SKM-1 (cell line): ENCODE data around the gene DDX49.
"Not testable (repeated sequence)": the region's sequence is repeated elsewhere in the genome, so short reads cannot be mapped to it uniquely, and the experiment has no call there.

ENCODE experiments used
- DNase-seq: peaks from one replicate; lab custom pipeline; 2025; ENCODE audit not compliant: unreplicated experiment; lab: John Stamatoyannopoulos, UW

DDX49 gene

GRCh38 chr19:18895038-18895823, 24.3 kb upstream of the DDX49 start:
- DNase-seq: peak; percentile 16

DNA sequence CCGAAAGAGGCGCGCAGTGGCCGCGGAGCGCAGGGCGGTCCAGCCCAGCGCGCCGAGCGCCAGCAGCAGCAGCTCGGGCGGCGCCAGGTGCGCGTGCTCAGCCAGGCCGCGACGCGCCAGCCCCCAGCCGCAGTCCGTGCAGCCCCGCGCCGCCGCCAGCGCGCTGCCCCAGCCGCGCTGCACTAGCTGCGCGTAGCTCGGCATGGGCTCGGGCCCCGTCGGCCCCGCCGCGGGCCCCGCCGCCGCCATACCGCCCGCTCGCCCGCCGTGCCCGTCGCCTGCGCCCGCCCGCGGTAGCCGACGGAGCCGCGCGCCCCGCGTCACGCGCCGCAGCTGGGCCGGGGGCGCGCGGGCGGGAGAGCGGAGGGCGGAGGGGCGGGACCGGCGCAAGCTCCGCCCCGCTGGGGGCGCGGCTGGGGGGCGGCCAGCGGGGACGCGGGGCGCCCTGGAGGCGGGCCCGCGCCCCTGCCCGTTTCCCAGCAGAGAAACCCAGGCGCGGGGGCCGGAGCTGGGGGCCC, 23.6 kb upstream of the DDX49 start, which contains the start of gene CERS1:
TSS of gene CERS1 (minus strand) at position 335 of the 518 bp plus-strand sequence. CDS start at position 249, 86 bp downstream.
- DNase-seq: no peak

GRCh38 chr19:18896421-18896841, 23.1 kb upstream of the DDX49 start:
- DNase-seq: no peak

GRCh38 chr19:18897094-18898029, 22.2 kb upstream of the DDX49 start:
- no peak for DNase-seq

GRCh38 chr19:18898081-18898606, 21.4 kb upstream of the DDX49 start:
- DNase-seq: no peak

DNA sequence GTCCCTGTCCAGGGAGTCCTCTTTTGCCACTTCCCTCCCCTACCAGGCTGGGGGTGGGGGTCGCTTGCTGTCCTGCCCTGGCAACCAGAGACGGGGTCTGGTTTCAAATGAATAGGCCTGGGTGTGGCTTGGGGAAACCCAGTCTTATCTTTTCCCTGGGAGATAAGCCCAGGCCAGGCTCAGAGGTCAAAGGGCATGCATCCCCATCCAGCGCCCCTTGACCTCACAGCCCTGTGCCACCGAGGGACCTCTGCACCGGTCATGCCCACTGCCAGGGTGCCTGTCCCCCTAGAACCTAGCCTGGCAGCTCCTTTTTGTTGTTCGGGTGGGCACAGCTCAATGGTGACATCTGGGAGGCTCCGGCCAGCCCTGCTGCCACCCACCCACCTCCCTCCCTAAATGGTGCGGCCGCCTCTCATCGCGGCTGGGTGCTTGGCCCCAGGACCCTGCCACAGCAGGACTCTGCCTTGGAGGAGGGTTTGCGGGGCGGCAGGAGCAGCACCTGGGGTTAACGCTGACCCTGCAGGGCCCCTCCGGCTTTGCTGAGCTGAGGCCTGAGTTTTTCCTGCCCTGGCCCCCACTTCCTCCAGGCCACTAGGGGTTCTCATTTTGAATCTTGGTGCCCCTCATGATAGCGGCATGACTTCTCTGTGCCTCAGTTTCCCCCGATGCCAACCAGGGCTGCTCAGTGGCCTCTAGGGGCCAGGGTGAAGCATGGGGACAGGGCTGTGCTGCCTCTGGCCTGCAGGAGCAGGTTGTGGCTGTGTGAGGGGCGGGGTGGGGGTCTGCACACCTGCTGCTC, 20.7 kb upstream of the DDX49 start:
- no peak for DNase-seq

DNA sequence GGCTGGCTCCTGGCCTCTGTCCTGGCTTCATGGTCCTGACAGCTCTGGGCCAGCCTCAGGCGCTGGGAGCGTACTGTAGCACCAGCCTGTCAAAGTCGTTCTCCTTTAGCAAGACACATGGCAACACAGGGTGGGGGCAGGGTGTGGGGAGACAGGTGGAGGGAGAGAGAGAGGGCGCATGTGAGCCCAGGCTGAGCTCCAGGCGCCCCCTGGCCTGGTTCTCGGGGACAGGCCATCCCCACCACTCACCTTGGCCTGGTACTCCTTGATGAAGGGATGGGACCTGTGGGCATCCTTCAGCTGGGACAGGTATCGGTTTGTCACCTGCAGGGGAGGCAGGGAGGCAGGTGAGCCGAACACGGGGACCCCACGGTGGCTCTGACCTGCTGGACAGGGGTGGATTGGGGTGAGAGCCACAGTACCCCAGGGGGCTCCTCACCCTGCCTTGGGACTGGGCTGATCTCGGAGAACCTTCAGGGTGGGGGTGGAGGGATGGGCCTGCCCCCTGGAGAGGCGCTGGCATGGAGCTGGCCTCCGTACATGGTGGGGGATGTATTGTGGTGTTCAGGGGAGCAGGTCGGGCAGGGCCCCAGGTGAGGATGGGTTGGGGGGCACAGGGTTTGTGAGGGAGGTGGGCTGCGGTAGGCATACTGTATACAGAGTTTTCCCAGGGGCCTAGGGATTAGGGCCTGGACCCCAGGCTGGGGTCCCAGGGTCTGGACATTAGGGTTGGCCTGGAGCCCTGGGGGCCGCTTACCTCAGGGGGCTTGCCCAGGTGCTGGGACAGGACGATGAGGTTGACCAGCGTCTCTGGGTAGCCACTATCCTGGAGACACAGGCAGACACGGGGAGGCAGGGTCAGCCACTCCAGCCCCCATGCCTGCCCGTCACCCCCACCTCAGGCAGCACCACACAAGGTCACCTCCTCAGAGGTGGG, 19.6 kb upstream of the DDX49 start:
- no peak for DNase-seq

DNA sequence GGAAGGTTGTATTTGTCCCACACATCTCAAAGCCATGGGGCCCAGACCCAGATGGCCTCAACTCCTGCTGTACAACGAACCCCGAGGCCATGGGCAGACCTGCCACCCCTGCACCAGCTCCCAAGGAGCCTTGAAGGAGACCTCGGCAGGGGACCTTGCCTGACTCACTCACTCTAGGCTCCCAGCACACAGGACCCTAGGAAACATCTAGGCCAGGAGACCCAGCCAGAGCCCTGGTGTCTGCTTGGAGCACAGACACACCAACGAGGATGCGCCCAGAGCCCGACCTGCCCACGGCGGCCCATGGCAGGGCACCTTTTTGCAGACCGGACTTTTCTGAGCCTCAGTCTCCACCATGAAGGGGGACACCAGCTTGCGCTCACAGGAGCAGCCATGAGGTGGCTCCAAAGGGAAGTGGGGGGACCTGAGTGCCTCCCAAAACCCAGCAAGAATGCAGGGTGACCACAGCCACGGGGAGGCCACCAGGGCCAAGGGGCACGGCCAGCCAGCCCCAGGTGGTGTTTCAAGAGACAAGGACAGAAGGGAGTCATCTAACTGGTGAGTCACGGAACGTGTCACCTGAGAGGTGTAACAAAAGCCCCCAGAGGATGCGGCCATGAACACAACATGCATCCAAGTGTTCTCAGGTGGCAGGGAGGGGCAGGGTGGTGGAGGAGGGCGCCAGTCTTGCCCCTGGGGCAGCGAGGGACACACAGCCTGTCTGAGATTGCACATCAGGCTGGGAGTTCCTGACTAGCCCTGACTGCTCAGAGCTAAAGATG, 18.6 kb upstream of the DDX49 start:
- DNase-seq: no peak

DNA sequence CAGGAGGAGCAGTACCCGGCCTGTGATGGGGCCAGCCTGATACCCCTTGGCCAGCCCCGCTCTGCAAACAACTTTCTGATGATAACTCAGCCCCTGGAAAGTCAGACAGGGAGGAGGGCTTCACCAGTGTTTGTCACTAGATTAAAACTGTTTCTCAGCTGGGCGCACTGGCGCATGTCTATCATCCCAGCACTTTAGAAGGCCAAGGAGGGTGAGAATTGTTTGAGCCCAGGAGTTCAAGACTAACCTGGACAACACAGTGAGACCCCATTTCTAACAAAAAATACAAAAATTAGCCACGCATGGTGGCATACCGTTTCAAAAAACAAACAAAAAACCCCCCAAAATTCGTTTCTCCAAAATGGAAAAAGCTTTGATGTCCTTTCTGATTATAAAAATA, 18.0 kb upstream of the DDX49 start:
- no peak for DNase-seq

DNA sequence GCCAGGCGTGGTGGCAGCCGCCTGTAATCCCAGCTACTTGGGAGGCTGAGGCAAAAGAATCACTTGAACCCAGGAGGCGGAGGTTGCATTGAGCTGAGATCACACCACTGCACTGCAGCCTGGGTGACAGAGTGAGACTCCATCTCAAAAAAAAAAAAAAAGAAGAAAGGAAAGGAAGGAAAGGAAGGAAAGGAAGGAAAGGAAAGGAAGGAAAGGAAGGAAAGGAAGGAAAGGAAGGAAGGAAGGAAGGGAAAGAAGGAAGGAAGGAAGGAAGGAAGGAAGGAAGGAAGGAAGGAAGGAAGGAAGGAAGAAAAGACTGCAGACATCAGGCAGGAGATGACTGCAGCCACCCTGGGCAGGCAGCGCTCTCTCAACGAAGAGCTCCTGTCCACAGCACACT, 17.0 kb upstream of the DDX49 start:
- not testable (repeated sequence) for DNase-seq

DNA sequence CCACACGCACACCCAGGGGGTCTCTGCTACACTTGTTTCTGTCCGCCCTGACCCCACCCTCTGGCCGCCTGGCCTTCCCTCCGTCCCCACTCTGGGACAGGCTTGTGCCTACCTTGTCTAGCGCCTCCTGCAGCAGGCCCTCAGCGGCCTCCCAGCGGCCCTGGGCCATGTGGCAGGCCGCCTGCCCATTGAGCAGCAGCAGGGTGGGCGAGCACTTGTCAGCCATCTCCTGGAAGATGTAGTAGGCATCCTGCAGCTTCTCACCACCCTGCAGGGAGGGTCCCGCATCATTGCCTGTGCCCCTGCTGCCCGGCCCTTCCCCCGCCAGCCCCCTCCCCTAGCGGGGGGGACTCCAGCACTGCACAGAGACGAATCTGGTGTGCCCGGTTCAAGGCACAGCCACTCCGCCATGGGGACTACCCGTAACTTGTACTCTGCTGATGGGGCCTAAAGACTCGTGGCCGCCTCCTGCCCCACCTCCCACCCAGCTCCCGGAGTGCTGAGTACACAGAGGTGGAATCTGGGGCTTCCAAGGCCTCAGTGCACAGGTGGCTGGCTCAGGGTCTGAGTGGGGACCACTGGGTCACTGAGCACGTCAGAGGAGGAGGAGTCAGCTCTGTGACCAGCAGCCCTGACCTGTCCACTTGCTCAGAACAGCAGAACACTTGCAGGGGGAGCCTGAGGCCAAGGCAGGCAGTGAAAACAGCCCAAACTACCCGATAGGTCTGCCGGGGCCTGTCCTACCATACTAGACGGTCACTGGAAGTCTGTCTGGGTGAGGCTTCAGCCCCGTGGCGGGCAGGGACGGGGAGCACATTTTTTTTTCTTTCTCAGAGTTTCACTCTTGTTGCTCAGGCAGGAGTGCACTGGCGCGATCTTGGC, 16.1 kb upstream of the DDX49 start:
- no peak for DNase-seq

- no peak for DNase-seq
These were observed 15.0 kb upstream of the DDX49 start for GRCh38 chr19:18904334-18905057.

GRCh38 chr19:18905058-18905456, 14.5 kb upstream of the DDX49 start:
- DNase-seq: no peak

- DNase-seq: no peak
These were observed 13.8 kb upstream of the DDX49 start for GRCh38 chr19:18905513-18906236.

DNA sequence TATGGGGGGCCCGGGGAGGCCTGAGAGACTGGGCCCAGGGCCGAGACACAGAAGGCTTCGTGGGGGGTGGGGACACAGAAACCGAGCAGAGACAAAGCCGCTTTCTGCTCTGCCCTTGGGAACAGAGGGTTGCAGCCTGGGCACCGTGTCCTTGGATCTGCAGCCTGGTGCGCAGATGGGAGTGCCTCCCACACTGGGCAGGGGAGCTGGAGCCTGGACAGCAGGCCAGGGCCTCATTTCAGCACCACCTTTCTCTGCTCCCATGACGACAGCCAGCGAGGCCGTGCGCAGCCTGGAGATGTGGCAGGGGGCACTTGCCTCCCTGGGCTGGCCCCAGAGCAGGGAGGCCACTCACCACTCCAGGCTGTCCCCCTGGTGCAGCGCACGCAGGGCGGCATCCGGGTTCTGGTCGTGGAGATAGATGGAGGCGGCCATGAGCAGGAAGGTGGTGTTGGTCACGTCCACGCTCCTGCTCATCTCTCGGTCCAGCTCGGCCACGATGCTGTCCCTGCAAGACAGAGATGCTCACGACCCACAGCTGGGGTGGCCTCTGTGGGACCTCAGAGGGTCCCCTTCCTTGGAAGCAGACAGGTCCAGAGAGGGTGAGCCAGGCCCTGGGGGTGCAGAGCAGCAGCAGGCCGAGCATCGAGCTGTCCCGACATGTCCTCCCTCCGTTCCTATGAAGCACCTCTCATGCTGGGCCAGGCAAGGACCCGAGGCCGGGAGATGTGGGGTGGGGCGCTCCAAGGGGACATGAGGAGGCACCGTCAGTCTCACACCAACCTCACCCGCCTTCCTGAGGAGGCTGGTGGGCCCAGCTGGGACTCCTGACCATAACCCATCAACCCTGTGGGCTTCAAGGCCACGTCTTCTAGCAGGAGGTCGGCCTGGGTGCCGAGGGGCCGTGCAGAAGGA, 12.7 kb upstream of the DDX49 start:
- no peak for DNase-seq
